Measurements from ENCODE around the gene SERTAD2.
A peak's percentile ranks its signal among the peaks of the same experiment; 100 is the strongest.

SERTAD2 gene
- long read RNA-seq, full-length matches to known transcripts: 7 of 13 reads
- long read RNA-seq, partial matches to known transcripts: 0 of 13 reads
- long read RNA-seq, other reads (novel, unspliced or antisense): 6 of 13 reads

- peak; percentile 63 to 87 for DNase-seq (ENCODE audit: low read depth in 1 of 2, low spot score in 1 of 2)
- peak within 1 kb of the TSS; percentile 98 for H3K27ac ChIP-seq (replicated peaks)
- TF ChIP-seq POLR2AphosphoS5 (IDR thresholded peaks at IDR 0.05; ENCODE audit: low read depth) (peak; percentile 58; the same call in 1 of the 2 replicates), REST (IDR thresholded peaks at IDR 0.05; ENCODE audit: insufficient replicate concordance, low read depth) (peak; percentile 58), CTCF (IDR thresholded peaks at IDR 0.05; ENCODE audit: insufficient read depth, low read length) (no peak)
- H3K4me3 ChIP-seq (replicated peaks; ENCODE audit: insufficient read depth, low read length): peak within 1 kb of the TSS; percentile 74
- no peaks in the 10 kb centered on the region for H3K27me3 ChIP-seq (ENCODE audit: insufficient read depth, poor library complexity, severe bottlenecking)
These were observed at the start of gene SERTAD2 for GRCh38 chr2:64653109-64654062. Gene SERTAD2, minus strand, starts transcription at chr2:64653913. Its CDS starts 17,042 bp downstream, at chr2:64636871.

- peak in 1 of 2 experiments; percentile 41 for DNase-seq (ENCODE audit: low read depth in 1 of 2, low spot score in 1 of 2)
- no peak overlapping the region for H3K27ac ChIP-seq (replicated peaks)
- TF ChIP-seq GABPA (IDR thresholded peaks at IDR 0.05; ENCODE audit: low read depth): no peak
- no peak overlapping the region for H3K4me3 ChIP-seq (replicated peaks; ENCODE audit: insufficient read depth, low read length)
- H3K27me3 ChIP-seq (ENCODE audit: insufficient read depth, poor library complexity, severe bottlenecking): no peaks in the 10 kb centered on the region
These were observed 46.6 kb upstream of the SERTAD2 start for GRCh38 chr2:64700133-64700809.

GRCh38 chr2:64699712-64700111 lies 46.0 kb upstream of the SERTAD2 start:
- no peak for DNase-seq (ENCODE audit: low read depth in 1 of 2, low spot score in 1 of 2)
- H3K27ac ChIP-seq (replicated peaks): no peak overlapping the region
- no peak overlapping the region for H3K4me3 ChIP-seq (replicated peaks; ENCODE audit: insufficient read depth, low read length)
- no peak for TF ChIP-seq POLR2AphosphoS5 (IDR thresholded peaks at IDR 0.05; ENCODE audit: low read depth)
- TF ChIP-seq REST (IDR thresholded peaks at IDR 0.05; ENCODE audit: insufficient replicate concordance, low read depth): no peak
- no peak for TF ChIP-seq SPI1 (IDR thresholded peaks at IDR 0.05; ENCODE audit: borderline replicate concordance, low read depth)
- no peak for TF ChIP-seq GABPA (IDR thresholded peaks at IDR 0.05; ENCODE audit: low read depth)
- TF ChIP-seq CTCF (IDR thresholded peaks at IDR 0.05; ENCODE audit: insufficient read depth, low read length): no peak
- no peaks in the 10 kb centered on the region for H3K27me3 ChIP-seq (ENCODE audit: insufficient read depth, poor library complexity, severe bottlenecking)
